HL-60 (cell line): ENCODE results near the gene BSDC1.

Source experiments
- POLR2AphosphoS5 ChIP-seq: IDR thresholded peaks from 2 replicates; pipeline ENCODE4 v1.6.1; 2012; ENCODE audit warnings: low read depth
- TF ChIP-seq, protein P1 (sequence below): IDR thresholded peaks from one replicate; pipeline ENCODE4 v1.5.1; 2011; ENCODE audit warnings: low read length, control low read depth, inconsistent platforms; ENCODE audit not compliant: insufficient read depth
- TF ChIP-seq, protein P2 (sequence below): IDR thresholded peaks from 2 replicates; pipeline ENCODE4 v1.6.1; 2012; ENCODE audit warnings: low read depth; ENCODE audit not compliant: insufficient replicate concordance

DNA sequence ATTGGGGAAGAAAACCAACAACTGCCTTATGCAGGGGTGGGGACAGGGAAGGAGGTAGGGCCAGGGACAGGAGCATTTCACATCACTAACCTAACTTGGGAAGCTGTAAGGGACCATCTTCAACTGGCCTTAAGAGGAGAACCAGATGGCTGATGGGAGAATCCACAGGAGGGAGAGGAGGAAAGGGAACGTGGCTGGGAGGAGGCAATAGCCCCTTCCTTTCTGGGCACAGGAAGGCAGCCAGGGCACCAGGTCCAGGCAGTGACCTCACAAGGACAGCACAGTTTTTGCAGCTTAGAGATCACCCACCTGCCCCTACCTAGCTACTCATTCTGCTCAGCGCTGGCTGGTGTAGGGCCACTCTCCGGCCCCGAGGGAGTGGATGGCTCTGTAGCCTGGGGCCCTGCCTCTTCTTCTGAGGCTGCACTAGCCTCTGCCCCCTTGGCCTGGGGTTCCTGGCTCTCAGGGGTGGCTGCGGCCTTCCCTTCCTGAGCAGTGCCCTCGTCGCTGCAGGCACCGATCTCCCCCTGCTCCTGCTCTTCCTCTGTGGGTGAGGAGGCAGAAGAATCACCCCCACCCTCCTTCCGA is 59.9 kb downstream of the BSDC1 start:
- TF ChIP-seq, protein P1, sequence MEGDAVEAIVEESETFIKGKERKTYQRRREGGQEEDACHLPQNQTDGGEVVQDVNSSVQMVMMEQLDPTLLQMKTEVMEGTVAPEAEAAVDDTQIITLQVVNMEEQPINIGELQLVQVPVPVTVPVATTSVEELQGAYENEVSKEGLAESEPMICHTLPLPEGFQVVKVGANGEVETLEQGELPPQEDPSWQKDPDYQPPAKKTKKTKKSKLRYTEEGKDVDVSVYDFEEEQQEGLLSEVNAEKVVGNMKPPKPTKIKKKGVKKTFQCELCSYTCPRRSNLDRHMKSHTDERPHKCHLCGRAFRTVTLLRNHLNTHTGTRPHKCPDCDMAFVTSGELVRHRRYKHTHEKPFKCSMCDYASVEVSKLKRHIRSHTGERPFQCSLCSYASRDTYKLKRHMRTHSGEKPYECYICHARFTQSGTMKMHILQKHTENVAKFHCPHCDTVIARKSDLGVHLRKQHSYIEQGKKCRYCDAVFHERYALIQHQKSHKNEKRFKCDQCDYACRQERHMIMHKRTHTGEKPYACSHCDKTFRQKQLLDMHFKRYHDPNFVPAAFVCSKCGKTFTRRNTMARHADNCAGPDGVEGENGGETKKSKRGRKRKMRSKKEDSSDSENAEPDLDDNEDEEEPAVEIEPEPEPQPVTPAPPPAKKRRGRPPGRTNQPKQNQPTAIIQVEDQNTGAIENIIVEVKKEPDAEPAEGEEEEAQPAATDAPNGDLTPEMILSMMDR: no peak
- peak; percentile 43; the same call in 1 of the 2 replicates for TF ChIP-seq POLR2AphosphoS5
- TF ChIP-seq, protein P2, sequence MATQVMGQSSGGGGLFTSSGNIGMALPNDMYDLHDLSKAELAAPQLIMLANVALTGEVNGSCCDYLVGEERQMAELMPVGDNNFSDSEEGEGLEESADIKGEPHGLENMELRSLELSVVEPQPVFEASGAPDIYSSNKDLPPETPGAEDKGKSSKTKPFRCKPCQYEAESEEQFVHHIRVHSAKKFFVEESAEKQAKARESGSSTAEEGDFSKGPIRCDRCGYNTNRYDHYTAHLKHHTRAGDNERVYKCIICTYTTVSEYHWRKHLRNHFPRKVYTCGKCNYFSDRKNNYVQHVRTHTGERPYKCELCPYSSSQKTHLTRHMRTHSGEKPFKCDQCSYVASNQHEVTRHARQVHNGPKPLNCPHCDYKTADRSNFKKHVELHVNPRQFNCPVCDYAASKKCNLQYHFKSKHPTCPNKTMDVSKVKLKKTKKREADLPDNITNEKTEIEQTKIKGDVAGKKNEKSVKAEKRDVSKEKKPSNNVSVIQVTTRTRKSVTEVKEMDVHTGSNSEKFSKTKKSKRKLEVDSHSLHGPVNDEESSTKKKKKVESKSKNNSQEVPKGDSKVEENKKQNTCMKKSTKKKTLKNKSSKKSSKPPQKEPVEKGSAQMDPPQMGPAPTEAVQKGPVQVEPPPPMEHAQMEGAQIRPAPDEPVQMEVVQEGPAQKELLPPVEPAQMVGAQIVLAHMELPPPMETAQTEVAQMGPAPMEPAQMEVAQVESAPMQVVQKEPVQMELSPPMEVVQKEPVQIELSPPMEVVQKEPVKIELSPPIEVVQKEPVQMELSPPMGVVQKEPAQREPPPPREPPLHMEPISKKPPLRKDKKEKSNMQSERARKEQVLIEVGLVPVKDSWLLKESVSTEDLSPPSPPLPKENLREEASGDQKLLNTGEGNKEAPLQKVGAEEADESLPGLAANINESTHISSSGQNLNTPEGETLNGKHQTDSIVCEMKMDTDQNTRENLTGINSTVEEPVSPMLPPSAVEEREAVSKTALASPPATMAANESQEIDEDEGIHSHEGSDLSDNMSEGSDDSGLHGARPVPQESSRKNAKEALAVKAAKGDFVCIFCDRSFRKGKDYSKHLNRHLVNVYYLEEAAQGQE: no peak
